H1 (cell line): ENCODE measurements around the gene EYA2. TPM values are rescaled to one million over a fixed set of nuclear protein-coding genes. Genes with fewer than 3 reads are reported as not detected.

Experiments
- CTCF ChIA-PET: fragments of 300-600 bp; sonication (Branson Sonifier 250); formaldehyde crosslinking; loops from one replicate; lab custom pipeline; 2021; ENCODE audit not compliant: partially characterized antibody; lab: Charles Lee
- POLR2A ChIA-PET: fragments of 300-600 bp; sonication (Branson Sonifier 250); formaldehyde crosslinking; loops from one replicate; lab custom pipeline; 2021; ENCODE audit warnings: inconsistent platforms; ENCODE audit not compliant: partially characterized antibody; lab: Charles Lee
- DNase-seq, 2 experiments: peaks; one replicate each; pipeline versions ENCODE4 v3.0.0 to v3.0.0-alpha.2; 2010 to 2022; ENCODE audit warnings: low spot score in 2 of 2, low read depth in 1 of 2, mixed read lengths in 1 of 2
- FAIRE-seq: peaks from 2 replicates; lab custom pipeline; 2011; peaks lifted over from hg19 to GRCh38; lab: Jason Lieb, UNC
- H2AFZ ChIP-seq: 2 replicates; pipeline ENCODE4 v1.8.1; 2012; ENCODE audit warnings: low read length, inconsistent platforms
- H2AK5ac ChIP-seq: 2 replicates; pipeline ENCODE4 v1.6.1; 2013; ENCODE audit warnings: low read depth, low read length
- H2BK120ac ChIP-seq: replicated peaks from 2 replicates; pipeline ENCODE3; 2013; ENCODE audit warnings: low read depth, low read length, inconsistent platforms
- H2BK12ac ChIP-seq: 2 replicates; pipeline ENCODE4 v1.6.1; 2013; ENCODE audit warnings: low read depth, low read length
- H2BK15ac ChIP-seq: 2 replicates; pipeline ENCODE4 v1.6.1; 2013; ENCODE audit warnings: low read length
- H2BK20ac ChIP-seq: 2 replicates; pipeline ENCODE4 v1.6.1; 2013; ENCODE audit warnings: low read length
- H2BK5ac ChIP-seq: 2 replicates; pipeline ENCODE4 v1.6.1; 2013; ENCODE audit warnings: low read depth, low read length
- H3K14ac ChIP-seq: 2 replicates; pipeline ENCODE4 v1.6.1; 2013; ENCODE audit warnings: inconsistent platforms; ENCODE audit not compliant: insufficient read length
- H3K18ac ChIP-seq: 2 replicates; pipeline ENCODE4 v1.6.1; 2013; ENCODE audit warnings: low read length; ENCODE audit errors: extremely low read depth
- H3K23ac ChIP-seq: 2 replicates; pipeline ENCODE4 v1.6.1; 2013; ENCODE audit warnings: inconsistent platforms; ENCODE audit not compliant: insufficient read length
- H3K23me2 ChIP-seq: 2 replicates; pipeline ENCODE4 v1.6.1; 2013; ENCODE audit warnings: low read depth, low read length
- H3K27ac ChIP-seq: 2 replicates; pipeline ENCODE4 v1.6.1; 2011; ENCODE audit warnings: low read depth, low read length, inconsistent platforms
- H3K27me3 ChIP-seq, 4 experiments: replicated peaks in 1 of 4; 1 replicate in 1 of 4; 2 replicates in 3 of 4; pipeline versions ENCODE4 v1.6.1 to v1.8.1; 2011 to 2013; ENCODE audit warnings: low read length in 3 of 4, mild to moderate bottlenecking in 3 of 4, inconsistent platforms in 2 of 4, mixed read lengths in 2 of 4, moderate library complexity in 1 of 4; ENCODE audit not compliant: control insufficient read depth in 3 of 4, insufficient read depth in 3 of 4; ENCODE audit errors: extremely low read depth in 1 of 4
- H3K36me3 ChIP-seq, 4 experiments: 2 replicates each; pipeline versions ENCODE4 v1.6.1 to v1.8.1; 2011 to 2013; ENCODE audit warnings: mild to moderate bottlenecking in 4 of 4, low read length in 3 of 4, moderate library complexity in 2 of 4, control low read depth in 1 of 4, inconsistent platforms in 1 of 4; ENCODE audit not compliant: insufficient read depth in 4 of 4, control insufficient read depth in 2 of 4
- H3K4ac ChIP-seq: replicated peaks from 2 replicates; pipeline ENCODE3; 2013; ENCODE audit warnings: low read length, low read depth, mixed read lengths, inconsistent platforms; ENCODE audit not compliant: insufficient read length
- H3K4me1 ChIP-seq, 4 experiments: replicated peaks in 1 of 4; 1 replicate in 1 of 4; 2 replicates in 3 of 4; pipeline versions ENCODE4 v1.6.1 to v1.8.1; 2011 to 2013; ENCODE audit warnings: low read length in 3 of 4, inconsistent platforms in 2 of 4, mixed read lengths in 1 of 4; ENCODE audit not compliant: insufficient read depth in 4 of 4, control insufficient read depth in 3 of 4
- H3K4me2 ChIP-seq, 2 experiments: 2 replicates each; pipeline versions ENCODE4 v1.6.1 to v1.8.1; 2011 to 2013; ENCODE audit warnings: low read depth in 2 of 2, low read length in 2 of 2, control low read depth in 1 of 2, inconsistent platforms in 1 of 2, mild to moderate bottlenecking in 1 of 2; ENCODE audit not compliant: insufficient read depth in 1 of 2
- H3K4me3 ChIP-seq, 4 experiments: fragments of 200-600, 300-600 bp in 1 of 4; sonication (generic), shearing (Covaris generic), sonication (Bioruptor Twin) in 1 of 4; 2 replicates each; pipeline versions ENCODE4 v1.5.1 to v1.8.1; 2011 to 2016; ENCODE audit warnings: low read length in 4 of 4, low read depth in 3 of 4, control low read depth in 2 of 4, inconsistent platforms in 2 of 4, mild to moderate bottlenecking in 2 of 4, mixed read lengths in 1 of 4, moderate library complexity in 1 of 4; ENCODE audit not compliant: insufficient read depth in 2 of 4; ENCODE audit errors: extremely low read depth in 1 of 4
- H3K56ac ChIP-seq: replicated peaks from 2 replicates; pipeline ENCODE3; 2013; ENCODE audit warnings: low read depth, mild to moderate bottlenecking, mixed read lengths, low read length, inconsistent platforms; ENCODE audit not compliant: insufficient read length
- H3K79me1 ChIP-seq: 2 replicates; pipeline ENCODE4 v1.6.1; 2013; ENCODE audit warnings: low read depth, low read length, control low read depth
- H3K79me2 ChIP-seq, 2 experiments: 2 replicates each; pipeline versions ENCODE4 v1.6.1 to v1.8.1; 2012 to 2013; ENCODE audit warnings: low read length in 2 of 2, mild to moderate bottlenecking in 2 of 2, inconsistent platforms in 1 of 2; ENCODE audit not compliant: insufficient read depth in 2 of 2, control insufficient read depth in 1 of 2
- H3K9ac ChIP-seq, 4 experiments: replicated peaks in 1 of 4; 1 replicate in 1 of 4; 2 replicates in 3 of 4; pipeline versions ENCODE4 v1.6.1 to v1.8.1; 2011 to 2013; ENCODE audit warnings: low read depth in 3 of 4, low read length in 3 of 4, control low read depth in 2 of 4, mild to moderate bottlenecking in 2 of 4, moderate library complexity in 2 of 4, inconsistent platforms in 1 of 4; ENCODE audit errors: extremely low read depth in 1 of 4
- H3K9me3 ChIP-seq, 2 experiments: 2 replicates each; pipeline versions ENCODE4 v1.6.1 to v1.8.1; 2012 to 2013; ENCODE audit warnings: mild to moderate bottlenecking in 2 of 2, moderate library complexity in 2 of 2, control low read depth in 1 of 2, inconsistent platforms in 1 of 2, low read depth in 1 of 2, low read length in 1 of 2, mixed read lengths in 1 of 2; ENCODE audit not compliant: insufficient read depth in 2 of 2
- H4K20me1 ChIP-seq, 2 experiments: replicated peaks in 1 of 2; 2 replicates each; pipeline versions ENCODE3 to v1.8.1; 2011 to 2013; ENCODE audit warnings: inconsistent platforms in 2 of 2, low read length in 2 of 2, mild to moderate bottlenecking in 1 of 2; ENCODE audit not compliant: insufficient read depth in 2 of 2, control insufficient read depth in 1 of 2
- H4K5ac ChIP-seq: 2 replicates; pipeline ENCODE4 v1.6.1; 2013; ENCODE audit warnings: low read length, low read depth, mixed read lengths, inconsistent platforms; ENCODE audit not compliant: insufficient read length
- H4K8ac ChIP-seq: 2 replicates; pipeline ENCODE4 v1.8.0; 2013; ENCODE audit warnings: mild to moderate bottlenecking, moderate library complexity, low read length, inconsistent platforms; ENCODE audit not compliant: insufficient read depth; ENCODE audit errors: extremely low read depth
- H4K91ac ChIP-seq: replicated peaks from 2 replicates; pipeline ENCODE3; 2013; ENCODE audit warnings: low read length, mixed read lengths, inconsistent platforms; ENCODE audit not compliant: insufficient read length
- GABPA ChIP-seq: IDR thresholded peaks from 2 replicates; pipeline ENCODE4 v1.6.1; 2011; ENCODE audit warnings: mild to moderate bottlenecking, low read length, moderate library complexity, borderline replicate concordance; ENCODE audit not compliant: insufficient read depth
- RAD21 ChIP-seq, 2 experiments: IDR thresholded peaks in 1 of 2; conservative IDR thresholded peaks in 1 of 2; 2 replicates each; pipeline ENCODE4 v1.6.1; 2011; ENCODE audit warnings: low read depth in 2 of 2, low read length in 2 of 2, improper control_type of control experiment in 1 of 2, inconsistent platforms in 1 of 2, mild to moderate bottlenecking in 1 of 2, moderate library complexity in 1 of 2
- SIN3A ChIP-seq, 2 experiments: IDR thresholded peaks in 1 of 2; conservative IDR thresholded peaks in 1 of 2; 2 replicates each; pipeline ENCODE4 v1.6.1; 2011 to 2012; ENCODE audit warnings: low read length in 2 of 2, improper control_type of control experiment in 1 of 2, low read depth in 1 of 2, mild to moderate bottlenecking in 1 of 2
- SRF ChIP-seq: IDR thresholded peaks from 2 replicates; pipeline ENCODE4 v1.6.1; 2011; ENCODE audit warnings: mild to moderate bottlenecking, low read depth, low read length, moderate library complexity
- WGBS, 2 experiments: shearing (Covaris generic) in 1 of 2; methylation state at CpG; one replicate each; pipeline versions ENCODE4 v1.1.6 to v1.1.7; 2013 to 2015; ENCODE audit warnings: low lambda C conversion rate in 2 of 2, mixed read lengths in 2 of 2, inconsistent platforms in 1 of 2, low coverage in 1 of 2, missing lambda C conversion rate in 1 of 2; ENCODE audit not compliant: insufficient replicate concordance in 2 of 2, insufficient coverage in 1 of 2, insufficient read length in 1 of 2; ENCODE audit errors: extremely low coverage in 1 of 2, missing lambda C conversion rate in 1 of 2; 5-methylcytosine and 5-hydroxymethylcytosine counted together
- polyA plus RNA-seq, 7 experiments: library from polyadenylated mRNA; depleted of rRNA in 3 of 7; stranded (reverse) in 5 of 7; unstranded in 2 of 7; fragments of >200 nt in 5 of 7; fragments of 200-250 nt in 2 of 7; gene quantifications; 1 replicate in 5 of 7; 2 replicates in 1 of 7; 4 replicates in 1 of 7; pipeline versions ENCODE4 v1.2.1 to v1.2.3, GENCODE V29; 2011 to 2013; ENCODE audit warnings: missing spikeins in 2 of 7, mixed read lengths in 2 of 7
- total RNA-seq: library from RNA; stranded (reverse); fragmentation: NEBNext Ultra II Directional; extraction: Animal tissue kit (Norgen Biotek cat#: 25700); gene quantifications from 2 replicates; pipeline ENCODE4 v1.2.1, GENCODE V29; 2021
- TF ChIP-seq, protein P1 (sequence below): IDR thresholded peaks from 2 replicates; pipeline ENCODE4 v1.6.1; 2011; ENCODE audit warnings: low read depth, mild to moderate bottlenecking, low read length; ENCODE audit not compliant: insufficient read depth

Gene EYA2
- total and polyA plus RNA-seq, 2 of the 8 experiments (the other 6 are each of a cell fraction or from before 2014, with no cell fraction given) = 1.6 to 1.7 TPM

DNA sequence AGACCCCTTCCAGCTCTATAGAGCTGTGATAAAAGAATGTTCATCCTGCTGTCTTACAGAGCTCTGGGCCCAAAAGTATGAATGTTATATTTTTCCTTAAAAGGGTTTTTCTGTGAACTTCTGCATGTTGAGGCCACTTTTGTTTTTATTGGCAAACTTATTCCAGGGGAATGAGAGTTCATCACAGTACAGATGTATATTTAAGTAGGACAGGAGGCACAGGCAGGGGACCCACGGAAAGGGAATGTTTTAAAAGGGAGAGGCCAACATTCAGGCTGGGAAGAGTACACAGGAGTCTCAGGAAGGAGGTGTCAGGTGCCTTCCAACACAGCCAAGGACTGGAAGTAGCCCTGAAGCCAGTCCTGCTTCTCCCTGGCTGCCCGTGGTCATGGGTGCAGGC, 148.4 kb downstream of the EYA2 start:
- H4K8ac ChIP-seq = peak overlapping the region; percentile 51; the same call in 1 of the 2 replicates
- H3K9me3 ChIP-seq = peaks cover 0 to 4% of the 10 kb centered on the region in 2 experiments; a peak in 1 of 4 replicates
- no peak overlapping the region for H2BK20ac ChIP-seq
- no peaks in the 10 kb centered on the region for H3K36me3 ChIP-seq
- TF ChIP-seq SIN3A (conservative IDR thresholded peaks at IDR 0.05 in 1 of 2, IDR thresholded peaks at IDR 0.05 in 1 of 2; ENCODE audit: low read depth in 1 of 2, low read length in 2 of 2) (no peak), SRF (no peak), RAD21 (IDR thresholded peaks at IDR 0.05 in 1 of 2, conservative IDR thresholded peaks at IDR 0.05 in 1 of 2; ENCODE audit: low read depth in 2 of 2, low read length in 2 of 2) (no peak), GABPA (no peak)
- TF ChIP-seq, protein P1, sequence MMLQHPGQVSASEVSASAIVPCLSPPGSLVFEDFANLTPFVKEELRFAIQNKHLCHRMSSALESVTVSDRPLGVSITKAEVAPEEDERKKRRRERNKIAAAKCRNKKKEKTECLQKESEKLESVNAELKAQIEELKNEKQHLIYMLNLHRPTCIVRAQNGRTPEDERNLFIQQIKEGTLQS = no peak
- TF ChIP-seq, all 59 proteins: peak for 0
- no peak overlapping the region for H3K27ac ChIP-seq
- DNase-seq = no peak
- H3K4me3 ChIP-seq = no peak overlapping the region
- no peak for FAIRE-seq
- ChIA-PET POLR2A (no interaction called here), CTCF (interaction anchor here (0.9 to 1.5 kb wide), 3 partner anchors 18 to 286 kb away, joined by 3 read pairs; no protein-coding TSS in a partner anchor)
- H3K23me2 ChIP-seq = no peaks in the 10 kb centered on the region
- no peaks in the 10 kb centered on the region for H3K27me3 ChIP-seq
- H3K14ac ChIP-seq = no peak overlapping the region
- H3K79me2 ChIP-seq = no peaks in the 10 kb centered on the region
- H3K56ac ChIP-seq = no peak overlapping the region
- no peak overlapping the region for H2AK5ac ChIP-seq
- H3K4me2 ChIP-seq = no peak overlapping the region
- H2BK5ac ChIP-seq = no peak overlapping the region
- no peak overlapping the region for H2BK15ac ChIP-seq
- WGBS, 2 experiments = 85% methylated on average over 2 of the region's 2 CpGs; no CpG with 5 or more reads in 1 of the 2 experiments
- no peaks in the 10 kb centered on the region for H3K4me1 ChIP-seq
- H3K18ac ChIP-seq = no peak overlapping the region
- H3K4ac ChIP-seq = no peak overlapping the region
- no peak overlapping the region for H4K91ac ChIP-seq
- H4K5ac ChIP-seq = no peak overlapping the region
- H4K20me1 ChIP-seq = no peaks in the 10 kb centered on the region
- H2BK120ac ChIP-seq = no peak overlapping the region
- H2AFZ ChIP-seq = no peak overlapping the region
- H2BK12ac ChIP-seq = no peak overlapping the region
- no peak overlapping the region for H3K23ac ChIP-seq
- H3K79me1 ChIP-seq = no peaks in the 10 kb centered on the region
- no peak overlapping the region for H3K9ac ChIP-seq
